ENCODE results near the gene CRELD2. TPM values are rescaled to one million over a fixed set of nuclear protein-coding genes. Genes with fewer than 3 reads are reported as not detected.

The CRELD2 gene
- total and polyA plus RNA-seq, 2 of the 13 experiments (the other 11 are each of a cell fraction or from before 2014, with no cell fraction given), result 17.2 to 44.7 TPM

- TF ChIP-seq POLR2AphosphoS5 (IDR thresholded peaks at IDR 0.05; ENCODE audit: low read depth, low read length), result no peak; the same call in 1 of the 2 replicates
- TF ChIP-seq ZNF839 (CRISPR knock-in tag; IDR thresholded peaks at IDR 0.05; ENCODE audit: borderline replicate concordance), result no peak
- peak; percentile 67 for TF ChIP-seq GABPA (IDR thresholded peaks at IDR 0.05; ENCODE audit: low read depth, low read length)
- TF ChIP-seq GABPA (CRISPR knock-in tag; IDR thresholded peaks at IDR 0.05; ENCODE audit: low read depth), result peak; percentile 90
- TF ChIP-seq BCL3 (CRISPR knock-in tag; IDR thresholded peaks at IDR 0.05), result no peak; the same call in 1 of the 2 replicates
- TF ChIP-seq ZNF446 (CRISPR knock-in tag; IDR thresholded peaks at IDR 0.05), result no peak
- TF ChIP-seq MAF1 (CRISPR knock-in tag; IDR thresholded peaks at IDR 0.05; ENCODE audit: borderline replicate concordance), result no peak
- TF ChIP-seq ZBTB38 (CRISPR knock-in tag; IDR thresholded peaks at IDR 0.05), result peak; percentile 88
- TF ChIP-seq, protein P1, sequence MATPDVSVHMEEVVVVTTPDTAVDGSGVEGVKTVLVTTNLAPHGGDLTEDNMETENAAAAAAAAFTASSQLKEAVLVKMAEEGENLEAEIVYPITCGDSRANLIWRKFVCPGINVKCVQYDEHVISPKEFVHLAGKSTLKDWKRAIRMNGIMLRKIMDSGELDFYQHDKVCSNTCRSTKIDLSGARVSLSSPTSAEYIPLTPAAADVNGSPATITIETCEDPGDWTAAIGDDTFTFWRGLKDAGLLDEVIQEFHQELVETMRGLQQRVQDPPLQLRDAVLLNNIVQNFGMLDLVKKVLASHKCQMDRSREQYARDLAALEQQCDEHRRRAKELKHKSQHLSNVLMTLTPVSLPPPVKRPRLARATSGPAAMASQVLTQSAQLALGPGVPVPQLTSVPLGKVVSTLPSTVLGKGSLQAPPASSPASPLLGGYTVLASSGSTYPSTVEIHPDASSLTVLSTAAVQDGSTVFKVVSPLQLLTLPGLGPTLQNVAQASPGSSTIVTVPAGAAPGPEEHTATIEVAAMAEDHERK (CRISPR knock-in tag; IDR thresholded peaks at IDR 0.05; ENCODE audit: low read depth), result no peak
- no peak for TF ChIP-seq ZBTB2 (CRISPR knock-in tag; IDR thresholded peaks at IDR 0.05; ENCODE audit: low read depth)
- TF ChIP-seq MEIS2 (CRISPR knock-in tag; IDR thresholded peaks at IDR 0.05), result peak; percentile 72
- peak; percentile 65; the same call in 1 of the 2 replicates for TF ChIP-seq ZNF563 (CRISPR knock-in tag; IDR thresholded peaks at IDR 0.05)
- TF ChIP-seq CAMTA2 (CRISPR knock-in tag; IDR thresholded peaks at IDR 0.05; ENCODE audit: borderline replicate concordance), result no peak
- no peak for TF ChIP-seq TP53 (CRISPR knock-in tag; conservative IDR thresholded peaks at IDR 0.05)
- TF ChIP-seq KLF13 (CRISPR knock-in tag; IDR thresholded peaks at IDR 0.05), result no peak
- TF ChIP-seq ZNF512 (CRISPR knock-in tag; IDR thresholded peaks at IDR 0.05), result no peak
- peak; percentile 85 for TF ChIP-seq ZC3H13 (CRISPR knock-in tag; IDR thresholded peaks at IDR 0.05)
- peak; percentile 91; the same call in 1 of the 2 replicates for TF ChIP-seq SOX5 (CRISPR knock-in tag; IDR thresholded peaks at IDR 0.05; ENCODE audit: borderline replicate concordance)
- no peak for TF ChIP-seq CENPBD1 (CRISPR knock-in tag; IDR thresholded peaks at IDR 0.05; ENCODE audit: borderline replicate concordance, low read depth)
- TF ChIP-seq MATR3 (CRISPR knock-in tag; IDR thresholded peaks at IDR 0.05), result no peak
- TF ChIP-seq ONECUT2 (CRISPR knock-in tag; IDR thresholded peaks at IDR 0.05), result no peak
- TF ChIP-seq ZNF788 (CRISPR knock-in tag; IDR thresholded peaks at IDR 0.05; ENCODE audit: borderline replicate concordance), result peak; percentile 91
- TF ChIP-seq ZNF737 (CRISPR knock-in tag; IDR thresholded peaks at IDR 0.05; ENCODE audit: borderline replicate concordance), result no peak
These were observed 19.5 kb downstream of the CRELD2 start (continued) for GRCh38 chr22:49937758-49938564.

Data from HepG2 (cell line).